Neural cell (in vitro differentiated cells): ENCODE measurements around the gene ABCC3. TPM values are rescaled to one million over a fixed set of nuclear protein-coding genes. Genes with fewer than 3 reads are reported as not detected.

Experiments used
- H2AFZ ChIP-seq: fragments of 200-600, 300-800 bp; sonication (generic), shearing (Covaris generic); 2 replicates; pipeline ENCODE4 v1.6.0; 2014; ENCODE audit warnings: low read depth, mild to moderate bottlenecking, antibody characterized with exemption, low read length, moderate library complexity
- H3F3A ChIP-seq: fragments of 200-600 bp; shearing (Covaris generic); 2 replicates; pipeline ENCODE4 v1.6.1; 2016; ENCODE audit warnings: mild to moderate bottlenecking, moderate library complexity, mixed read lengths, antibody characterized with exemption, low read length; ENCODE audit not compliant: insufficient read depth, poor library complexity, severe bottlenecking
- H3K27ac ChIP-seq: fragments of 200-600, 300-800 bp; sonication (generic), shearing (Covaris generic); 2 replicates; pipeline ENCODE4 v1.5.1; 2014; ENCODE audit warnings: mild to moderate bottlenecking, low read length, moderate library complexity
- H3K27me3 ChIP-seq: fragments of 300-800, 200-600 bp; sonication (generic), shearing (Covaris generic); 2 replicates; pipeline ENCODE4 v1.6.0; 2014; ENCODE audit warnings: mild to moderate bottlenecking, low read depth, low read length, moderate library complexity; ENCODE audit not compliant: insufficient read depth
- H3K36me3 ChIP-seq: fragments of 300-800, 200-600 bp; sonication (generic), shearing (Covaris generic); 2 replicates; pipeline ENCODE4 v1.5.1; 2014; ENCODE audit warnings: mild to moderate bottlenecking, antibody characterized with exemption, low read length, moderate library complexity; ENCODE audit not compliant: insufficient read depth
- H3K4me2 ChIP-seq: fragments of 300-800, 200-600 bp; sonication (generic), shearing (Covaris generic); 2 replicates; pipeline ENCODE4 v1.6.0; 2014; ENCODE audit warnings: mild to moderate bottlenecking, low read length
- H3K4me3 ChIP-seq: fragments of 300-800, 200-600 bp; sonication (generic), shearing (Covaris generic); 2 replicates; pipeline ENCODE4 v1.5.1; 2014; ENCODE audit warnings: mild to moderate bottlenecking, low read length, moderate library complexity
- H3K79me2 ChIP-seq: fragments of 200-600 bp; shearing (Covaris generic); replicated peaks from 2 replicates; pipeline ENCODE4 v1.6.0; 2014; ENCODE audit warnings: mild to moderate bottlenecking, low read length, moderate library complexity; ENCODE audit not compliant: insufficient read depth
- H3K9ac ChIP-seq: fragments of 300-800, 200-600 bp; sonication (generic), shearing (Covaris generic); 2 replicates; pipeline ENCODE4 v1.6.1; 2016; ENCODE audit warnings: mild to moderate bottlenecking, low read length, mixed read lengths
- H3K9me2 ChIP-seq: fragments of 200-600 bp; shearing (Covaris generic); 2 replicates; pipeline ENCODE4 v1.6.1; 2016; ENCODE audit warnings: mild to moderate bottlenecking, low read length, mixed read lengths; ENCODE audit not compliant: insufficient read depth
- H3K9me3 ChIP-seq: fragments of 200-600, 300-800 bp; sonication (generic), shearing (Covaris generic); 2 replicates; pipeline ENCODE4 v1.6.1; 2016; ENCODE audit warnings: mild to moderate bottlenecking, mixed run types, low read length, moderate library complexity, mixed read lengths
- H4K20me1 ChIP-seq: fragments of 200-600 bp; shearing (Covaris generic); 2 replicates; pipeline ENCODE4 v1.6.1; 2016; ENCODE audit warnings: mild to moderate bottlenecking, mixed run types; ENCODE audit not compliant: insufficient read depth
- CTCF ChIP-seq: fragments of 450-650 bp; IDR thresholded peaks from 2 replicates; pipeline ENCODE4 v1.5.1; 2014; ENCODE audit warnings: antibody characterized with exemption, mild to moderate bottlenecking, moderate library complexity; ENCODE audit not compliant: poor library complexity, severe bottlenecking
- EP300 ChIP-seq: fragments of 450-650 bp; conservative IDR thresholded peaks from 2 replicates; pipeline ENCODE4 v1.6.1; 2014; ENCODE audit warnings: antibody characterized with exemption, mild to moderate bottlenecking, moderate library complexity; ENCODE audit not compliant: poor library complexity, severe bottlenecking
- EZH2 ChIP-seq: fragments of 200-600, 300-800 bp; shearing (Covaris generic), sonication (generic); IDR thresholded peaks from 2 replicates; pipeline ENCODE4 v1.6.1; 2014; ENCODE audit warnings: antibody characterized with exemption, low read length, borderline replicate concordance, mild to moderate bottlenecking; ENCODE audit not compliant: insufficient read depth, poor library complexity, severe bottlenecking
- MXI1 ChIP-seq: fragments of 450-650 bp; conservative IDR thresholded peaks from 2 replicates; pipeline ENCODE4 v1.6.1; 2014; ENCODE audit warnings: antibody characterized with exemption, mild to moderate bottlenecking; ENCODE audit not compliant: poor library complexity, severe bottlenecking
- POLR2AphosphoS5 ChIP-seq: IDR thresholded peaks from 2 replicates; pipeline ENCODE4 v1.6.1; 2012
- RAD21 ChIP-seq: fragments of 450-650 bp; conservative IDR thresholded peaks from 2 replicates; pipeline ENCODE4 v1.6.1; 2014; ENCODE audit warnings: antibody characterized with exemption, mild to moderate bottlenecking, moderate library complexity
- REST ChIP-seq: IDR thresholded peaks from 2 replicates; pipeline ENCODE4 v1.6.1; 2012; ENCODE audit warnings: borderline replicate concordance
- SMC3 ChIP-seq: fragments of 450-650 bp; conservative IDR thresholded peaks from 2 replicates; pipeline ENCODE4 v1.6.1; 2014; ENCODE audit warnings: antibody characterized with exemption, mild to moderate bottlenecking, moderate library complexity; ENCODE audit not compliant: poor library complexity
- TAF1 ChIP-seq: IDR thresholded peaks from 2 replicates; pipeline ENCODE4 v1.6.1; 2012; ENCODE audit warnings: low read depth
- polyA plus RNA-seq: library from polyadenylated mRNA; depleted of rRNA; stranded (reverse); fragments of >200 nt; gene quantifications from 2 replicates; pipeline ENCODE4 v1.2.3, GENCODE V29; 2014

The ABCC3 gene
- polyA plus RNA-seq, 1 donor from 2014 or later, result not detected

GRCh38 chr17:50647187-50647586 is 12.5 kb downstream of the ABCC3 start:
- no peaks in the 10 kb centered on the region for H3K9me2 ChIP-seq
- no peaks in the 10 kb centered on the region for H3K27me3 ChIP-seq
- H3K79me2 ChIP-seq, result no peaks in the 10 kb centered on the region
- H3K9ac ChIP-seq, result no peak overlapping the region
- TF ChIP-seq TAF1, result no peak
- no peak for TF ChIP-seq POLR2AphosphoS5
- no peak for TF ChIP-seq SMC3
- no peak for TF ChIP-seq MXI1
- TF ChIP-seq RAD21, result no peak
- H3F3A ChIP-seq, result no peaks in the 10 kb centered on the region
- no peaks in the 10 kb centered on the region for H3K9me3 ChIP-seq
- H4K20me1 ChIP-seq, result no peaks in the 10 kb centered on the region
- no peak overlapping the region for H3K4me3 ChIP-seq
- no peak overlapping the region for H3K4me2 ChIP-seq
- no peak overlapping the region for H3K27ac ChIP-seq
- no peak overlapping the region for H2AFZ ChIP-seq
- H3K36me3 ChIP-seq, result no peaks in the 10 kb centered on the region

- H3K9me3 ChIP-seq, result no peaks in the 10 kb centered on the region
- no peaks in the 10 kb centered on the region for H3F3A ChIP-seq
- H4K20me1 ChIP-seq, result no peaks in the 10 kb centered on the region
- no peak overlapping the region for H3K4me2 ChIP-seq
- no peaks in the 10 kb centered on the region for H3K27me3 ChIP-seq
- H3K4me3 ChIP-seq, result no peak overlapping the region
- no peak overlapping the region for H2AFZ ChIP-seq
- no peak overlapping the region for H3K9ac ChIP-seq
- TF ChIP-seq POLR2AphosphoS5, result no peak
- TF ChIP-seq SMC3, result no peak
- no peak for TF ChIP-seq EP300
- no peak for TF ChIP-seq RAD21
- TF ChIP-seq MXI1, result no peak
- TF ChIP-seq CTCF, result no peak
- no peak for TF ChIP-seq TAF1
- no peak for TF ChIP-seq REST
- TF ChIP-seq EZH2, result no peak
- no peaks in the 10 kb centered on the region for H3K9me2 ChIP-seq
- H3K79me2 ChIP-seq, result no peaks in the 10 kb centered on the region
- no peak overlapping the region for H3K27ac ChIP-seq
- H3K36me3 ChIP-seq, result no peaks in the 10 kb centered on the region
Observed at GRCh38 chr17:50649042-50649908, 14.6 kb downstream of the ABCC3 start.
